ENCODE data around the gene DISC1.

DNA sequence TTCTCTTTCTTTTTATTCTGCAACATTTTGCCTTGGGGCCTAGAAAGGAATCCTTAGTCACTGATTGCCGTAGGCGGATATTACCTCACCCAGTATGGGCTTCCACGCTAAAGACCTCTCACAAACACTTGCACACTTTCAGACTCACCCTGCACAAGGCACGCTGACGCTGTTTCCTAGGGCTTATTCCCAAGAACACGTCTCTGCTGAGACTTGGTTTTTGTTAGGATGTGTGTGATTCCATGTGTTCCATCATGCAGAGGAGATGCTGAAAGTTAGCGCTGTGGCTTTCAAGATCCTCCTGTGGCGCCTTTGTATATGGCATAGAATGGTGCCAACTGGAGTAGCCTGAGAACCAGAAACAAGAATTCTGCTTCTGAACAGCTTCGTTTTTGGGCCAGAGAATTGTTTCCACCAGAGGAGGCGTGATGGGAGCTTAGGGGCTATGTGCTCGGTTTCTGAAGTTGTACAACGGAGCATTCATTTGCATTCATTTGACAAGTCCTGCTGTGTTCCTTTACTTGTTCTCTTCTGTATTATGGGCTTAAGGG lies 297.0 kb downstream of the DISC1 start:
- TF ChIP-seq, protein P1, sequence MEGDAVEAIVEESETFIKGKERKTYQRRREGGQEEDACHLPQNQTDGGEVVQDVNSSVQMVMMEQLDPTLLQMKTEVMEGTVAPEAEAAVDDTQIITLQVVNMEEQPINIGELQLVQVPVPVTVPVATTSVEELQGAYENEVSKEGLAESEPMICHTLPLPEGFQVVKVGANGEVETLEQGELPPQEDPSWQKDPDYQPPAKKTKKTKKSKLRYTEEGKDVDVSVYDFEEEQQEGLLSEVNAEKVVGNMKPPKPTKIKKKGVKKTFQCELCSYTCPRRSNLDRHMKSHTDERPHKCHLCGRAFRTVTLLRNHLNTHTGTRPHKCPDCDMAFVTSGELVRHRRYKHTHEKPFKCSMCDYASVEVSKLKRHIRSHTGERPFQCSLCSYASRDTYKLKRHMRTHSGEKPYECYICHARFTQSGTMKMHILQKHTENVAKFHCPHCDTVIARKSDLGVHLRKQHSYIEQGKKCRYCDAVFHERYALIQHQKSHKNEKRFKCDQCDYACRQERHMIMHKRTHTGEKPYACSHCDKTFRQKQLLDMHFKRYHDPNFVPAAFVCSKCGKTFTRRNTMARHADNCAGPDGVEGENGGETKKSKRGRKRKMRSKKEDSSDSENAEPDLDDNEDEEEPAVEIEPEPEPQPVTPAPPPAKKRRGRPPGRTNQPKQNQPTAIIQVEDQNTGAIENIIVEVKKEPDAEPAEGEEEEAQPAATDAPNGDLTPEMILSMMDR (IDR thresholded peaks at IDR 0.05), result no peak
- no peak for TF ChIP-seq POLR2A (IDR thresholded peaks at IDR 0.05)

Data from uterus (tissue), 2 donors.